ENCODE measurements around the gene CEACAM18. TPM values are rescaled to one million over a fixed set of nuclear protein-coding genes. Genes with fewer than 3 reads are reported as not detected.

Gene CEACAM18
- total RNA-seq, 1 experiment from 2014 or later, result not detected

DNA sequence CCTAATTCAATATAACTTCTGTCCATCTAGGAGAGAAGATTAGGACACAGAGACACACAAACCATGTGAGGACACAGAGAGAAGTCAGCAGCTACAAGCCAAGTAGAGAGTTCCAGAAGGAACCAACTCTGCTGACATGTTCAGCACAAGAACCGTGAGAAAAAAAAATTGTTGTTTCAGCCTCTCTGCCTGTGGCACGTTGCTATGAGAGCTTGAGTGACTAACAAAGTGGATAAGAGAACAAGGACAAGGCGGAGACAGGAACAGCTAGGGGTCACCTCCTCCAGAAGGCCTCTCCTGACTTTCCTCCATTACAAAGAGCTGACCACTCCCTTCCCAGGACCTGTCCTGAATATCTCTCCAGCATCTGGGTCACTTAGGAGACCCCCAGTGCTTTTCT is 28.9 kb downstream of the CEACAM18 start:
- Histone ChIP-seq H3K9ac (ENCODE audit: low read length) (no peak overlapping the region), H3K27me3 (ENCODE audit: low read length) (no peaks in the 10 kb centered on the region), H3K9me2 (replicated peaks; ENCODE audit: insufficient read depth, low read length) (no peaks in the 10 kb centered on the region), H2AFZ (ENCODE audit: low read length) (no peak overlapping the region), H3K36me3 (ENCODE audit: insufficient read depth, low read length) (no peaks in the 10 kb centered on the region), H3K4me3 (ENCODE audit: low read length) (no peak overlapping the region), H3K4me2 (ENCODE audit: low read depth, low read length, poor library complexity, severe bottlenecking) (no peak overlapping the region), H3K27ac (ENCODE audit: low read length) (no peak overlapping the region), H4K20me1 (ENCODE audit: insufficient read depth, low read depth, low read length) (no peaks in the 10 kb centered on the region), H3K79me2 (ENCODE audit: low read length) (no peaks in the 10 kb centered on the region), H3K4me1 (ENCODE audit: low read length) (peaks cover 7% of the 10 kb centered on the region), H3K9me3 (ENCODE audit: low read length) (no peaks in the 10 kb centered on the region)
- no peak for DNase-seq

DNA sequence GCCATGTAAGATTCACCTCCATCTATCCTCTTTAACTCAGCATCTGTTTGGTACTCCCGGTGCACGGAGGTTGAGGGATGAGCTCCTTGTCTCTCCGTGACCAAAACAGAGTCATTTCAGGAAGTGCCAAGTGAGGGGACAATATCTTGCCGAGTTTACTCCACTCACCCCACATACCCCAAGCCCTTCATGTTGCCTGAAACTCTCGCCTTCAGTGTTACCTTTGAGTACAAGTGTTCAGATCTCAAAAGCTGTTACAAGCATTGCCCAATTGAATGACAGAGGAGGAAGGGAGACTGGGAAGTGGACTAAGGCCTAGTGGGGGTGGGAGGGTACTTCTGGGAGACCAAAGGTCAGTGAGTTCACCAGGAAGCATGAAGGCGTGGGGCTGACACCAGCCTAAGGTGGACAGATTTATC is 29.3 kb downstream of the CEACAM18 start:
- no peaks in the 10 kb centered on the region for H3K9me2 ChIP-seq (replicated peaks; ENCODE audit: insufficient read depth, low read length)
- H3K4me3 ChIP-seq (ENCODE audit: low read length), result no peak overlapping the region
- peaks cover 7% of the 10 kb centered on the region for H3K4me1 ChIP-seq (ENCODE audit: low read length)
- no peak overlapping the region for H3K4me2 ChIP-seq (ENCODE audit: low read depth, low read length, poor library complexity, severe bottlenecking)
- no peaks in the 10 kb centered on the region for H4K20me1 ChIP-seq (ENCODE audit: insufficient read depth, low read depth, low read length)
- no peaks in the 10 kb centered on the region for H3K27me3 ChIP-seq (ENCODE audit: low read length)
- H3K9ac ChIP-seq (ENCODE audit: low read length), result no peak overlapping the region
- no peak overlapping the region for H3K27ac ChIP-seq (ENCODE audit: low read length)
- H3K79me2 ChIP-seq (ENCODE audit: low read length), result no peaks in the 10 kb centered on the region
- H2AFZ ChIP-seq (ENCODE audit: low read length), result no peak overlapping the region
- no peaks in the 10 kb centered on the region for H3K36me3 ChIP-seq (ENCODE audit: insufficient read depth, low read length)
- H3K9me3 ChIP-seq (ENCODE audit: low read length), result no peaks in the 10 kb centered on the region
- no peak for DNase-seq

DNA sequence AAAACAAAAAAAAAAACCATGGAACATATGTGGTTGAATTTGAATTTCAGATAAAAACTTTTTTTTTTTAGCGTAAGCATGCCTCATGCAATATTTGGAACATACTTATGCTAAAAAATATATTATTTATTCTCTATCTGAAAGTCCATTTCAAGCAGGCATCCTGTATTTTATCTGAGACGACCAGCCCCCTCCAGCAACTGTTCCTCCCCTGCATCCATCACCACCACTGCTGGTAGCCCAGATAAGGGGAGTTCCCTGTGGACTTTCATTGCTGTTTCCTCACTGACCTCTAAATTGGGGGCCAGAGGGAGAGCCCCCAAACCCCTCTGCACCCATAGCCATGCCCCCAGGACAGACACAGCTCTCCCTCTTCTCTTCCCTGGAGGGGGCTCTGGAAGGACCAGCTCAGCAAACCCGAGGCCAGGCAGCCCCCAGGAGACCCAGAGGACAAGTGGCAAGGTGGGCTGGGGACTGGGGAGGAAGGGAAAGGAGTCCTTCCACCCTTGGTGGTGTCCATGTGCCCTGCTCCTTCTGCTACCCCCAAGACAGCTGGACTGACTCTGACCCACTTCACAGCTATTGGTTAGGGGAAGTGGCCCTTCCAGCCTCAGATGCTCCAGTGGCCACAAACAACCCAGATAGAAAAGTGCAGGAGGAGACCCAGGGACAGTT is 29.9 kb downstream of the CEACAM18 start:
- Histone ChIP-seq H3K4me2 (ENCODE audit: low read depth, low read length, poor library complexity, severe bottlenecking) (no peak overlapping the region), H3K79me2 (ENCODE audit: low read length) (no peaks in the 10 kb centered on the region), H2AFZ (ENCODE audit: low read length) (no peak overlapping the region), H3K9me3 (ENCODE audit: low read length) (no peaks in the 10 kb centered on the region), H3K4me1 (ENCODE audit: low read length) (peaks cover 7% of the 10 kb centered on the region), H3K36me3 (ENCODE audit: insufficient read depth, low read length) (no peaks in the 10 kb centered on the region), H3K9me2 (replicated peaks; ENCODE audit: insufficient read depth, low read length) (no peaks in the 10 kb centered on the region), H4K20me1 (ENCODE audit: insufficient read depth, low read depth, low read length) (no peaks in the 10 kb centered on the region), H3K4me3 (ENCODE audit: low read length) (no peak overlapping the region), H3K9ac (ENCODE audit: low read length) (no peak overlapping the region), H3K27me3 (ENCODE audit: low read length) (no peaks in the 10 kb centered on the region), H3K27ac (ENCODE audit: low read length) (no peak overlapping the region)
- no peak for DNase-seq

DNA sequence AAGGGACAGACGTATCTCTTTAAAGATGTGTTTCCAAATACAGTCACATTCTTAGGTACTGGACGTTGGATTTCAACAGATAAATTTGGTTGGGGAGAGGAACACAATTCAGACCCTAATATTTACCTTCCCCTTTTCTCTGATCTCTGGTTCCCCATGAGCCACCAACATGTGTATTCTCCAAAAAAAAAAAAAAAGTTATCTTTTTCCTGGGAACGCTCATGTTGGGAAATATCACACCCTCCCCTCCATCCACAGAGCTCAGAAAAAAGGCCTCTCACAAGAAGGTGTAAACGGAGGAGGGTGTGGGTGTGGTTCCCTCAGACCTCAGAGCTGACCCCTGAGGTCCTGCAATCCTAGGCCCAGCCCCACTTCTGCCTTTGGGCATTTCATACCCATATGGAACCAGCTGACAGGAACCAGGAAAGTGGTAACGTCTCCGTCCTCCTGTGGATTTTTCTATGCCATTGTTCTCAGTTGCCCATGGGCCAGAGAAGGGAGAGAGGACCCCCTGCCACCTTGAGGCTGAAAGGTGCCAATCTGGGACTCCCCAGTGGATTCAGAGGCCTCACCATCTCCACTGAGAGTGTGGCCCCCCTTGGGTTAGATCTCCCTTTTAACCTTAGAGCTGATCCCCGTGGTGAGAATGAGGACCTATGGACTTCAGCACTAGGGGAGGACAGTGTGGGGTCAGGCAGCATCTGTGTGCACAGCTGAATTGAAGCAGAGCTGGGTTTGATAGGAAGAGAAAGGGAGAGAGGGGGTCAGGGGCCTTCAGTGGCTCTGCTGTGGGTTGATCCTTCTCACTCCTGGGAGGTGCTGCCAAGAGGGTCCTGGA is 31.7 kb downstream of the CEACAM18 start:
- Histone ChIP-seq H3K27ac (ENCODE audit: low read length) (no peak overlapping the region), H3K4me2 (ENCODE audit: low read depth, low read length, poor library complexity, severe bottlenecking) (no peak overlapping the region), H3K9ac (ENCODE audit: low read length) (no peak overlapping the region)

DNA sequence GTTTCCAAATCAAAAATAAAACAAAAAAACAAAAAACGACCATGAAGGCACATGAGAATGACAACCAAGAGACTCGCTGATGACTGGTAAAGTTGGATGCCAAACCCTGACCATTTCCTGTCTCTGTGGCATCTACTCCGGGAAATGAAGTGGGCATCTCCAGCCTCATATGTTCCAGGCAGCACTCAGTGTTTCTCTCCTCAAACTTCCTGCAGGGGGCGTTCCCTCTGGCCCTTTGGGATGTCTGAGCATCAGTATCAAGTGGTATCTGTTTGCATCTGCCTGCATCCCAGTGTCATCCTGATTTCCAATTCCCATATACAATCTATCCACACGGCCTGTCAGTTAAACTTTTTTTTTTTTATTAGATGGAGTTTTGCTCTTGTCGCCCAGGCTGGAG is 33.0 kb downstream of the CEACAM18 start:
- peak; percentile 65 for DNase-seq
- no peak overlapping the region for H3K4me3 ChIP-seq (ENCODE audit: low read length)

More for the DNA sequence above, 31.7 kb downstream of the CEACAM18 start:
- no peak overlapping the region for H2AFZ ChIP-seq (ENCODE audit: low read length)
- H3K27me3 ChIP-seq (ENCODE audit: low read length), result no peaks in the 10 kb centered on the region
- no peaks in the 10 kb centered on the region for H3K36me3 ChIP-seq (ENCODE audit: insufficient read depth, low read length)
- H3K79me2 ChIP-seq (ENCODE audit: low read length), result no peaks in the 10 kb centered on the region
- H3K9me3 ChIP-seq (ENCODE audit: low read length), result no peaks in the 10 kb centered on the region
- H4K20me1 ChIP-seq (ENCODE audit: insufficient read depth, low read depth, low read length), result no peaks in the 10 kb centered on the region
- no peaks in the 10 kb centered on the region for H3K9me2 ChIP-seq (replicated peaks; ENCODE audit: insufficient read depth, low read length)
- no peak for DNase-seq
- no peak overlapping the region for H3K4me3 ChIP-seq (ENCODE audit: low read length)
- peaks cover 7% of the 10 kb centered on the region for H3K4me1 ChIP-seq (ENCODE audit: low read length)

DNA sequence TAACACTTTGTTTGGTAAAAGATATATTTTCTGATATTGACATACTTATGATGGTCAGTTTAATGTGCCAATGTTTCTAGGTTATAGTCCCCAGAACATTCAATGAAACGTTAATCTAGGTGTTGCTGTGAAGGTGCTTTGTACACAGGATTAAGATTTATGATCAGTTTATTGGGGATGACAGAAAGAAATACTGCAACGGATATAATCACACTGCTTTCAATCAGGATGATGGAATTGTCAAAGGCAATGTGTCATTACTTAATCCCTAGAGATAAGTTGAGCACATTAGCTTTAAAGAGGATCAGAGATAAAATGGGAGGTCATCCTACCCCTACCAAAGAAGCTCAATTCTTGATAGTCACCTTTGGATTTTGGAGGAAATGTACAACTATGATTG is 35.6 kb downstream of the CEACAM18 start:
- no peaks in the 10 kb centered on the region for H3K27me3 ChIP-seq (ENCODE audit: low read length)
- no peak for DNase-seq
- H3K4me3 ChIP-seq (ENCODE audit: low read length), result no peak overlapping the region
- H3K27ac ChIP-seq (ENCODE audit: low read length), result no peak overlapping the region
- H4K20me1 ChIP-seq (ENCODE audit: insufficient read depth, low read depth, low read length), result no peaks in the 10 kb centered on the region
- no peak overlapping the region for H3K9ac ChIP-seq (ENCODE audit: low read length)
- no peak overlapping the region for H2AFZ ChIP-seq (ENCODE audit: low read length)
- H3K9me3 ChIP-seq (ENCODE audit: low read length), result no peaks in the 10 kb centered on the region
- no peaks in the 10 kb centered on the region for H3K9me2 ChIP-seq (replicated peaks; ENCODE audit: insufficient read depth, low read length)
- H3K79me2 ChIP-seq (ENCODE audit: low read length), result no peaks in the 10 kb centered on the region
- H3K4me1 ChIP-seq (ENCODE audit: low read length), result peaks cover 7% of the 10 kb centered on the region
- H3K4me2 ChIP-seq (ENCODE audit: low read depth, low read length, poor library complexity, severe bottlenecking), result no peak overlapping the region
- no peaks in the 10 kb centered on the region for H3K36me3 ChIP-seq (ENCODE audit: insufficient read depth, low read length)

More for the DNA sequence above, 33.0 kb downstream of the CEACAM18 start:
- H3K27ac ChIP-seq (ENCODE audit: low read length), result no peak overlapping the region
- no peak overlapping the region for H3K4me2 ChIP-seq (ENCODE audit: low read depth, low read length, poor library complexity, severe bottlenecking)
- H3K36me3 ChIP-seq (ENCODE audit: insufficient read depth, low read length), result no peaks in the 10 kb centered on the region
- H3K79me2 ChIP-seq (ENCODE audit: low read length), result no peaks in the 10 kb centered on the region
- no peaks in the 10 kb centered on the region for H4K20me1 ChIP-seq (ENCODE audit: insufficient read depth, low read depth, low read length)
- no peak overlapping the region for H3K9ac ChIP-seq (ENCODE audit: low read length)
- no peaks in the 10 kb centered on the region for H3K9me2 ChIP-seq (replicated peaks; ENCODE audit: insufficient read depth, low read length)
- H3K4me1 ChIP-seq (ENCODE audit: low read length), result peaks cover 7% of the 10 kb centered on the region
- no peak overlapping the region for H2AFZ ChIP-seq (ENCODE audit: low read length)
- no peaks in the 10 kb centered on the region for H3K27me3 ChIP-seq (ENCODE audit: low read length)
- H3K9me3 ChIP-seq (ENCODE audit: low read length), result no peaks in the 10 kb centered on the region

DNA sequence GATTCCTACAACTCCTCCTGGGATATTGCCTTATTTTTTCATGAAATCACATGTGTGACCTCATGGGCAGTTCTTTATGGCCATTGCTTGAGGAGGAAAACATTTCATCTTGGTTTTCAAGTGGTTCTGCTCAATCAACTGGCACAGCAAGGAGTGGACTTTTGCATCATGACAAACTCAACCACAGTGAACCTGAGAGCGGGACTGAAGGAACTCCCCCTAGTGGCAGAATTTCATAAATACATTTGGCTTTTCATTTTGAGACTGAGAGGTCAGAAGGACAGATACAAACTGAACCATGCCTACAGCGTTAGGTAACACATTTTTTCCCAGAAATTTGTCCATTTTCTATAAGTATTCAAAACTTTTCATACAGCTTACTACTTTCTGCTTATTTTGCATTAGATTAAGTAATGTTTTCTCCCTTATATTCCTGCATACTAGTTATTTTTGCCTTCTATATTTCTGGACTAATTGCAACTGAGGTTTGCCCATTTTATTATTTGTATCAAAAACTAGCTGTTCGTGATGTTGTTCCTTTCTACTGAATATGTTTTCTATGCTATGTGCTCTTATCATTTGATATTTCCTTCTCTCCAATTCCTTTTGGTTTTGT is 36.6 kb downstream of the CEACAM18 start:
- no peak overlapping the region for H3K4me2 ChIP-seq (ENCODE audit: low read depth, low read length, poor library complexity, severe bottlenecking)
- no peak overlapping the region for H3K27ac ChIP-seq (ENCODE audit: low read length)
- peak; percentile 92 for DNase-seq
- H3K4me3 ChIP-seq (ENCODE audit: low read length), result no peak overlapping the region
- H3K36me3 ChIP-seq (ENCODE audit: insufficient read depth, low read length), result no peaks in the 10 kb centered on the region
- H3K27me3 ChIP-seq (ENCODE audit: low read length), result no peaks in the 10 kb centered on the region
- H3K79me2 ChIP-seq (ENCODE audit: low read length), result no peaks in the 10 kb centered on the region
- no peak overlapping the region for H3K9ac ChIP-seq (ENCODE audit: low read length)
- no peaks in the 10 kb centered on the region for H3K4me1 ChIP-seq (ENCODE audit: low read length)
- no peak overlapping the region for H2AFZ ChIP-seq (ENCODE audit: low read length)
- H3K9me2 ChIP-seq (replicated peaks; ENCODE audit: insufficient read depth, low read length), result no peaks in the 10 kb centered on the region
- no peaks in the 10 kb centered on the region for H4K20me1 ChIP-seq (ENCODE audit: insufficient read depth, low read depth, low read length)
- no peaks in the 10 kb centered on the region for H3K9me3 ChIP-seq (ENCODE audit: low read length)

DNA sequence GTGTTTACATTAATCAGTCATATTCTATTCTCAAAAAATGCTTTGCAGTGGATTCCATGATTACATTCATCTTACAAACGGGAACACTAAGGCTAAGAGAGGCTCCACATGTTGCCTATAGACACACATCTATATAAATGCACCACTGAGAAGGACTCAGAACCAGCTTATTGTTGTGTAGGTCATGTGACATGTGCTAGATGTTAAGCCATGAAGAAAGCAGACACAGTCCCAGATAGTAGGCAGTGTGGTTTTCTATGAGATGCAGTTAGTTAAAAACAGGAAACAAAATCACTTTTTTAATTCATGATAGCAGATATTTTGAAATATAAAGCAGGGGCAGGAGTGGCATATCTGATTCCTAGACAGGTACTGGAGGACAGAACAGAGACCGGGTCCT is 42.4 kb downstream of the CEACAM18 start:
- no peaks in the 10 kb centered on the region for H3K9me3 ChIP-seq (ENCODE audit: low read length)
- no peaks in the 10 kb centered on the region for H3K27me3 ChIP-seq (ENCODE audit: low read length)
- H3K4me1 ChIP-seq (ENCODE audit: low read length), result no peaks in the 10 kb centered on the region
- H3K27ac ChIP-seq (ENCODE audit: low read length), result no peak overlapping the region
- H3K9ac ChIP-seq (ENCODE audit: low read length), result no peak overlapping the region
- no peaks in the 10 kb centered on the region for H3K79me2 ChIP-seq (ENCODE audit: low read length)
- H3K9me2 ChIP-seq (replicated peaks; ENCODE audit: insufficient read depth, low read length), result no peaks in the 10 kb centered on the region
- H3K4me3 ChIP-seq (ENCODE audit: low read length), result no peak overlapping the region
- no peak for DNase-seq
- no peak overlapping the region for H2AFZ ChIP-seq (ENCODE audit: low read length)
- no peaks in the 10 kb centered on the region for H4K20me1 ChIP-seq (ENCODE audit: insufficient read depth, low read depth, low read length)
- no peaks in the 10 kb centered on the region for H3K36me3 ChIP-seq (ENCODE audit: insufficient read depth, low read length)
- no peak overlapping the region for H3K4me2 ChIP-seq (ENCODE audit: low read depth, low read length, poor library complexity, severe bottlenecking)

Data from Karpas-422 (cell line).